ENCODE results near the gene MROH8. TPM values are rescaled to one million over a fixed set of nuclear protein-coding genes. Genes with fewer than 3 reads are reported as not detected.
A peak's percentile ranks its signal among the peaks of the same experiment; 100 is the strongest.

MROH8 gene
- total and polyA plus RNA-seq, 2 experiments from 2014 or later = 0.63 to 0.68 TPM

- H3F3A ChIP-seq (replicated peaks; ENCODE audit: low read depth) = peaks cover 11% of the 10 kb centered on the region; the same call in 1 of the 2 replicates
- peaks cover 25% of the 10 kb centered on the region for H4K20me1 ChIP-seq (replicated peaks; ENCODE audit: insufficient read depth)
- H3K27me3 ChIP-seq (ENCODE audit: insufficient read depth) = no peaks in the 10 kb centered on the region
- peaks cover 3% of the 10 kb centered on the region for H3K27me3 Mint-ChIP-seq (ENCODE audit: insufficient read depth, low read depth, poor library complexity)
- H2AFZ ChIP-seq = no peak overlapping the region
- H3K9me2 ChIP-seq (ENCODE audit: insufficient read depth) = no peaks in the 10 kb centered on the region
- H3K36me3 ChIP-seq (ENCODE audit: insufficient read depth) = peaks cover 80% of the 10 kb centered on the region
- TF ChIP-seq JUNB (IDR thresholded peaks at IDR 0.05; ENCODE audit: unreplicated experiment) (no peak), ETS1 (IDR thresholded peaks at IDR 0.05) (no peak), CREB1 (CRISPR knock-in tag; IDR thresholded peaks at IDR 0.05; ENCODE audit: low read depth) (no peak), STAT1 (IDR thresholded peaks at IDR 0.05; ENCODE audit: unreplicated experiment) (no peak), EZH2 (IDR thresholded peaks at IDR 0.05; ENCODE audit: low read depth, unreplicated experiment) (no peak), CTCF (conservative IDR thresholded peaks at IDR 0.05; ENCODE audit: low read depth in 2 of 2) (no peak), EZH2phosphoT487 (IDR thresholded peaks at IDR 0.05; ENCODE audit: unreplicated experiment) (no peak), POLR2AphosphoS5 (IDR thresholded peaks at IDR 0.05; ENCODE audit: low read depth) (no peak), NANOG (IDR thresholded peaks at IDR 0.05; ENCODE audit: borderline replicate concordance) (no peak), REST (IDR thresholded peaks at IDR 0.05; ENCODE audit: unreplicated experiment) (no peak), ZNF462 (CRISPR knock-in tag; IDR thresholded peaks at IDR 0.05) (no peak), ZNF114 (CRISPR knock-in tag; IDR thresholded peaks at IDR 0.05) (no peak), ZNF331 (CRISPR knock-in tag; IDR thresholded peaks at IDR 0.05; ENCODE audit: low read depth) (no peak)
- H3K79me2 ChIP-seq (replicated peaks; ENCODE audit: insufficient read depth) = peaks cover 11% of the 10 kb centered on the region
- peak overlapping the region; percentile 94 for H3K27ac ChIP-seq (ENCODE audit: low read depth)
- H3K27ac Mint-ChIP-seq = peak overlapping the region; percentile 83
- H3K4me2 ChIP-seq = peak overlapping the region; percentile 61
- H3K9me3 Mint-ChIP-seq = no peaks in the 10 kb centered on the region
- H3K4me3 ChIP-seq = no peak overlapping the region
- DNase-seq (ENCODE audit: low spot score) = no peak
- H3K4me1 Mint-ChIP-seq = peaks cover 42% of the 10 kb centered on the region
- H3K4me1 ChIP-seq (ENCODE audit: insufficient read depth) = peaks cover 33% of the 10 kb centered on the region
- no peak overlapping the region for H3K4me3 Mint-ChIP-seq
- peaks cover 96% of the 10 kb centered on the region for H3K36me3 Mint-ChIP-seq (ENCODE audit: low read depth)
- ATAC-seq = no peak
Observed at GRCh38 chr20:37228082-37228481, 48.7 kb upstream of the MROH8 start.
